Fibroblast of the aortic adventitia (primary cell): ENCODE results near the gene TPM1. TPM values are rescaled to one million over a fixed set of nuclear protein-coding genes. Genes with fewer than 3 reads are reported as not detected.

Experiments
- DNase-seq: peaks from one replicate; pipeline ENCODE4 v3.0.0-alpha.2; 2010; ENCODE audit warnings: low read depth
- H3K4me3 ChIP-seq: 2 replicates; pipeline ENCODE4 v1.5.1; 2011; ENCODE audit warnings: low read depth, mild to moderate bottlenecking, control low read depth, low read length, moderate library complexity
- CTCF ChIP-seq: IDR thresholded peaks from 2 replicates; pipeline ENCODE4 v1.5.1; 2011; ENCODE audit warnings: mild to moderate bottlenecking, low read length, control low read depth, inconsistent platforms; ENCODE audit not compliant: insufficient read depth
- total RNA-seq: library from RNA; depleted of rRNA; stranded (reverse); fragments of >200 nt; gene quantifications from 2 replicates; pipeline ENCODE4 v1.2.3, GENCODE V29; 2012; ENCODE audit warnings: low replicate concordance

TPM1 gene
- total RNA-seq, 1 donor, result 261 TPM

- DNase-seq, result no peak
- TF ChIP-seq CTCF, result no peak
- peak overlapping the region; percentile 98 for H3K4me3 ChIP-seq
Measured at GRCh38 chr15:63044645-63045464, 2.3 kb downstream of the TPM1 start.

DNA sequence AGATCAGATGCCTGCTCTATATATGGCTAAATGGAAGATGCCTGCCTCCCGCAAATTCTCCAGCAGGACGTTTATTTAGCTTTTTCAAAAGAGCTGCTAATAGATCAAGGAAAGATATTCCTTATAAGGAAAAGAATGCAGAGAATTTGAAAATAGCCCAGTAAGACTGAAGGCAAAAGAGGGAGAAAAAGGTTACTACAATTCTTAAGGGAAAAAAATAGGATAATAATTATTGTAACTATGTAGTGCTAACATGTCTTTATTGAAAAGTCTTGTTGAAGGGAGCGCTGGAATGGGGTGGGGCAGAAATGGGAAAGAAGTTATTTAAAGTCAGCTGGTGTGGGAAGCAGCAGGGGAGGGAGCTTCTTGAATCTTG, 2.9 kb downstream of the TPM1 start:
- peak; percentile 51 for DNase-seq
- H3K4me3 ChIP-seq, result peak overlapping the region; percentile 98
- no peak for TF ChIP-seq CTCF

GRCh38 chr15:63045879-63046278, 3.3 kb downstream of the TPM1 start:
- no peak for TF ChIP-seq CTCF
- H3K4me3 ChIP-seq, result peak overlapping the region; percentile 98
- DNase-seq, result no peak

DNA sequence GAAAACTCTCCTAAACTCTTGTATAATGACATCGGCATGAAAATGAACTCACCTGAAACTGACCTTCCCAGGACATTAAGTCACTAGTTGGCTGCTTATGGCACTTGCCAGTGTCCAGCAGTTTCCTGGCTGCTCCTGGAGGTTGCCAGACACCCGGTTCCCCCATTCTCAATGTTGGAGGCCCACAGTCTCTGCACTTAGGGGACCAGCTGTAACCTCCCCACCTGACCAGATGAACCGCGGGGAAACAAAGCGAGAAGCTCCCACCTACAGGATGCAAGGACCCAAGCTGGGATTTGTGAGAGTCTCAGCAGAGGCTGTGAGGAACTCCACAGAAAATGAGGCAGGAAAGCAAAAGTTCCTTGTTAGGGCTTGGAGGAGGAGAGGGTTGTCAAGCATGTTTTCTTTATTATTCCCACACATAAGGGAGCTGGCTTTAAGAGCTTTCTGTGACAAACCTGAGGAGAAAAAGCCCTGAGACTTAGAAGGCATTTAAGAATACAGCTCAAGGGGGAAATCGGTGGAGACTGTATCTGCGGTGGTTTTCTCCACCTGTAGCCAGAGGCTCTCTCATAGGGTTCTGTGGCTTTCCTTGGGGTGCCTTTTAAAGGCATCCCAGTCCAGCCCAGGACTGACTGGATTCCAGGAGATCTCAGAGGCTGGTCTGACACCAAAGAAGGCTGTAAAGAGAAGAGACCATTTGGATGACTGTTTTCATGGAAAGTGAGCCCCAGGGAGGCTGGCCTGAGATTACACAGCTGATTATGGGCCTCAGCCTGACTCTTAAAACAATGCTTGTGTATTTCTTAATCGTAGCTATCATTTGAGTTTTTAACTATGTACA, 4.6 kb downstream of the TPM1 start:
- no peak for TF ChIP-seq CTCF
- peak; percentile 63 for DNase-seq
- peak overlapping the region; percentile 83 for H3K4me3 ChIP-seq

GRCh38 chr15:63047792-63048114, 5.2 kb downstream of the TPM1 start:
- no peak for DNase-seq
- no peak for TF ChIP-seq CTCF
- H3K4me3 ChIP-seq, result peak overlapping the region; percentile 83

DNA sequence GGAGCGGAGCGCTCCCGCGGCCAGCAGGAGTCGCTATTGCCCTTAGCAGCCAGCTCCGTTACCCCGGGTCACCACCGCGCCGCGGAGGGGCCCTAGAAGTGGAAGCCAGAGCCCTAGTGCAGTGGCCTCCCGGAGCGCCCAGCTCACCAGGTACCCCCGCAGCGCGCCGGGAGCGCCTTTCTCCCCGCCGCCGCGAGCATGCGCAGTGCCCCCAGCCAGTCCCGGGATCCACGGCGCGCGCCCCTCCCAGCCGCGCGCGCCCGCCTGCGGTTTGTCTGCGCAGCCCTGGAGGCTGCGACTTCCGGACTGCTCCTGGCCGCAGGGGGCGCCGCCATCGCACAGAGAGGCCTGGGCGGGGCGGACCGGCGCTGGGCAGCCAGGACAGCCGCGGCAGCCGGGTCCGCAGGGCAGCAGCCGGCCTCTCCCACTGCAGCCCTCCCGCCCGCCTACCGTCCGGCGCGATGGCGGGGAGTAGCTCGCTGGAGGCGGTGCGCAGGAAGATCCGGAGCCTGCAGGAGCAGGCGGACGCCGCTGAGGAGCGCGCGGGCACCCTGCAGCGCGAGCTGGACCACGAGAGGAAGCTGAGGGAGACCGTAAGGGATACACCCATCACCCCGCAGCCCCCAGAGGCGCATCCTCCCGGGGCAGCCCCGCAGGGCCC, 5.7 kb downstream of the TPM1 start:
- H3K4me3 ChIP-seq, result peak overlapping the region; percentile 83
- DNase-seq, result peak; percentile 91
- peak; percentile 98 for TF ChIP-seq CTCF
